ENCODE data around the gene ZNF521. TPM values are rescaled to one million over a fixed set of nuclear protein-coding genes. Genes with fewer than 3 reads are reported as not detected.

Gene ZNF521
- total RNA-seq, 1 experiment from 2014 or later: not detected

GRCh38 chr18:25353080-25353479 lies 1.1 kb upstream of the ZNF521 start:
- H3K9me3 ChIP-seq (ENCODE audit: low read length): no peaks in the 10 kb centered on the region
- H2AFZ ChIP-seq (ENCODE audit: low read length): no peak overlapping the region
- peaks cover 7% of the 10 kb centered on the region for H3K4me1 ChIP-seq (ENCODE audit: low read length)
- DNase-seq: no peak
- H4K20me1 ChIP-seq (ENCODE audit: insufficient read depth, low read depth, low read length): no peaks in the 10 kb centered on the region
- no peaks in the 10 kb centered on the region for H3K79me2 ChIP-seq (ENCODE audit: low read length)
- H3K9me2 ChIP-seq (replicated peaks; ENCODE audit: insufficient read depth, low read length): no peaks in the 10 kb centered on the region
- H3K27ac ChIP-seq (ENCODE audit: low read length): no peak overlapping the region
- no peak overlapping the region for H3K4me3 ChIP-seq (ENCODE audit: low read length)
- no peaks in the 10 kb centered on the region for H3K36me3 ChIP-seq (ENCODE audit: insufficient read depth, low read length)
- H3K27me3 ChIP-seq (ENCODE audit: low read length): no peaks in the 10 kb centered on the region
- no peak overlapping the region for H3K9ac ChIP-seq (ENCODE audit: low read length)
- no peak overlapping the region for H3K4me2 ChIP-seq (ENCODE audit: low read depth, low read length, poor library complexity, severe bottlenecking)

- Histone ChIP-seq H3K4me2 (ENCODE audit: low read depth, low read length, poor library complexity, severe bottlenecking) (no peak overlapping the region), H3K9me3 (ENCODE audit: low read length) (no peaks in the 10 kb centered on the region), H3K9ac (ENCODE audit: low read length) (no peak overlapping the region), H3K36me3 (ENCODE audit: insufficient read depth, low read length) (no peaks in the 10 kb centered on the region), H4K20me1 (ENCODE audit: insufficient read depth, low read depth, low read length) (no peaks in the 10 kb centered on the region), H3K4me1 (ENCODE audit: low read length) (peaks cover 7% of the 10 kb centered on the region), H3K79me2 (ENCODE audit: low read length) (no peaks in the 10 kb centered on the region), H3K27me3 (ENCODE audit: low read length) (no peaks in the 10 kb centered on the region), H2AFZ (ENCODE audit: low read length) (no peak overlapping the region), H3K27ac (ENCODE audit: low read length) (no peak overlapping the region), H3K4me3 (ENCODE audit: low read length) (no peak overlapping the region), H3K9me2 (replicated peaks; ENCODE audit: insufficient read depth, low read length) (no peaks in the 10 kb centered on the region)
- DNase-seq: no peak
Observed at GRCh38 chr18:25352629-25353005, 651 bp upstream of the ZNF521 start.

- Histone ChIP-seq H3K9me2 (replicated peaks; ENCODE audit: insufficient read depth, low read length) (no peaks in the 10 kb centered on the region), H3K9ac (ENCODE audit: low read length) (peak overlapping the region; percentile 56), H3K27me3 (ENCODE audit: low read length) (no peaks in the 10 kb centered on the region), H4K20me1 (ENCODE audit: insufficient read depth, low read depth, low read length) (no peaks in the 10 kb centered on the region), H3K4me3 (ENCODE audit: low read length) (peak overlapping the region; percentile 67), H3K79me2 (ENCODE audit: low read length) (no peaks in the 10 kb centered on the region), H2AFZ (ENCODE audit: low read length) (peak overlapping the region; percentile 85), H3K36me3 (ENCODE audit: insufficient read depth, low read length) (no peaks in the 10 kb centered on the region), H3K4me1 (ENCODE audit: low read length) (peaks cover 7% of the 10 kb centered on the region), H3K9me3 (ENCODE audit: low read length) (no peaks in the 10 kb centered on the region), H3K4me2 (ENCODE audit: low read depth, low read length, poor library complexity, severe bottlenecking) (peak overlapping the region; percentile 66), H3K27ac (ENCODE audit: low read length) (no peak overlapping the region)
- peak; percentile 29 for DNase-seq
Observed at GRCh38 chr18:25351280-25351775, 638 bp downstream of the ZNF521 start.

- DNase-seq: peak; percentile 4
- Histone ChIP-seq H3K79me2 (ENCODE audit: low read length) (no peaks in the 10 kb centered on the region), H3K4me3 (ENCODE audit: low read length) (peak overlapping the region; percentile 67; the same call in 1 of the 2 replicates), H3K4me1 (ENCODE audit: low read length) (peaks cover 7% of the 10 kb centered on the region), H3K9ac (ENCODE audit: low read length) (no peak overlapping the region), H3K9me2 (replicated peaks; ENCODE audit: insufficient read depth, low read length) (no peaks in the 10 kb centered on the region), H2AFZ (ENCODE audit: low read length) (no peak overlapping the region), H3K9me3 (ENCODE audit: low read length) (no peaks in the 10 kb centered on the region), H3K4me2 (ENCODE audit: low read depth, low read length, poor library complexity, severe bottlenecking) (peak overlapping the region; percentile 66), H3K27me3 (ENCODE audit: low read length) (no peaks in the 10 kb centered on the region), H3K27ac (ENCODE audit: low read length) (no peak overlapping the region), H4K20me1 (ENCODE audit: insufficient read depth, low read depth, low read length) (no peaks in the 10 kb centered on the region), H3K36me3 (ENCODE audit: insufficient read depth, low read length) (no peaks in the 10 kb centered on the region)
Observed at GRCh38 chr18:25350489-25351251, 1.3 kb downstream of the ZNF521 start.

GRCh38 chr18:25349926-25350487 lies 2.0 kb downstream of the ZNF521 start:
- Histone ChIP-seq H2AFZ (ENCODE audit: low read length) (no peak overlapping the region), H3K4me3 (ENCODE audit: low read length) (no peak overlapping the region), H3K4me2 (ENCODE audit: low read depth, low read length, poor library complexity, severe bottlenecking) (no peak overlapping the region), H3K9me3 (ENCODE audit: low read length) (no peaks in the 10 kb centered on the region), H4K20me1 (ENCODE audit: insufficient read depth, low read depth, low read length) (no peaks in the 10 kb centered on the region), H3K4me1 (ENCODE audit: low read length) (peaks cover 7% of the 10 kb centered on the region), H3K9me2 (replicated peaks; ENCODE audit: insufficient read depth, low read length) (no peaks in the 10 kb centered on the region), H3K9ac (ENCODE audit: low read length) (no peak overlapping the region), H3K27me3 (ENCODE audit: low read length) (no peaks in the 10 kb centered on the region), H3K79me2 (ENCODE audit: low read length) (no peaks in the 10 kb centered on the region), H3K36me3 (ENCODE audit: insufficient read depth, low read length) (no peaks in the 10 kb centered on the region), H3K27ac (ENCODE audit: low read length) (no peak overlapping the region)
- DNase-seq: peak; percentile 7

GRCh38 chr18:25349131-25349925 lies 2.6 kb downstream of the ZNF521 start:
- peaks cover 7% of the 10 kb centered on the region for H3K4me1 ChIP-seq (ENCODE audit: low read length)
- H3K79me2 ChIP-seq (ENCODE audit: low read length): no peaks in the 10 kb centered on the region
- H3K9ac ChIP-seq (ENCODE audit: low read length): no peak overlapping the region
- H3K4me2 ChIP-seq (ENCODE audit: low read depth, low read length, poor library complexity, severe bottlenecking): no peak overlapping the region
- no peaks in the 10 kb centered on the region for H3K9me3 ChIP-seq (ENCODE audit: low read length)
- H3K27ac ChIP-seq (ENCODE audit: low read length): no peak overlapping the region
- DNase-seq: no peak
- no peaks in the 10 kb centered on the region for H3K27me3 ChIP-seq (ENCODE audit: low read length)
- H3K9me2 ChIP-seq (replicated peaks; ENCODE audit: insufficient read depth, low read length): no peaks in the 10 kb centered on the region
- H3K36me3 ChIP-seq (ENCODE audit: insufficient read depth, low read length): no peaks in the 10 kb centered on the region
- H3K4me3 ChIP-seq (ENCODE audit: low read length): no peak overlapping the region
- H2AFZ ChIP-seq (ENCODE audit: low read length): no peak overlapping the region
- no peaks in the 10 kb centered on the region for H4K20me1 ChIP-seq (ENCODE audit: insufficient read depth, low read depth, low read length)

GRCh38 chr18:25348386-25349130 lies 3.4 kb downstream of the ZNF521 start:
- H3K4me1 ChIP-seq (ENCODE audit: low read length): peaks cover 7% of the 10 kb centered on the region
- no peak overlapping the region for H3K9ac ChIP-seq (ENCODE audit: low read length)

More at GRCh38 chr18:25348386-25349130, 3.4 kb downstream of the ZNF521 start:
- no peak overlapping the region for H3K4me2 ChIP-seq (ENCODE audit: low read depth, low read length, poor library complexity, severe bottlenecking)
- no peaks in the 10 kb centered on the region for H3K36me3 ChIP-seq (ENCODE audit: insufficient read depth, low read length)
- H4K20me1 ChIP-seq (ENCODE audit: insufficient read depth, low read depth, low read length): no peaks in the 10 kb centered on the region
- no peaks in the 10 kb centered on the region for H3K9me3 ChIP-seq (ENCODE audit: low read length)
- DNase-seq: peak; percentile 2
- H2AFZ ChIP-seq (ENCODE audit: low read length): no peak overlapping the region
- H3K9me2 ChIP-seq (replicated peaks; ENCODE audit: insufficient read depth, low read length): no peaks in the 10 kb centered on the region
- no peaks in the 10 kb centered on the region for H3K27me3 ChIP-seq (ENCODE audit: low read length)
- H3K79me2 ChIP-seq (ENCODE audit: low read length): no peaks in the 10 kb centered on the region
- no peak overlapping the region for H3K27ac ChIP-seq (ENCODE audit: low read length)
- H3K4me3 ChIP-seq (ENCODE audit: low read length): no peak overlapping the region
